ENCODE measurements around the gene PORCN.

- TF ChIP-seq CTCF (IDR thresholded peaks at IDR 0.05) (no peak), POLR2A (IDR thresholded peaks at IDR 0.05) (no peak)
These were observed 38.0 kb upstream of the PORCN start for GRCh38 chrX:48470833-48471118.

All from right lobe of liver (tissue), 4 donors.